Stomach smooth muscle (tissue), 2 donors: ENCODE results near the gene TIRAP.
A peak's percentile ranks its signal among the peaks of the same experiment; 100 is the strongest.
"Not testable (repeated sequence)": the region's sequence is repeated elsewhere in the genome, so short reads cannot be mapped to it uniquely, and the experiment has no call there.

Experiments
- H3K27ac ChIP-seq: one replicate; pipeline ENCODE4 v1.7.0; 2013; ENCODE audit warnings: mild to moderate bottlenecking, low read length, inconsistent platforms
- H3K27me3 ChIP-seq, 2 donors: one replicate each; pipeline ENCODE4 v1.7.0; 2013; ENCODE audit warnings: low read length in 2 of 2; ENCODE audit not compliant: insufficient read depth in 2 of 2, control insufficient read depth in 1 of 2
- H3K36me3 ChIP-seq, 2 donors: one replicate each; pipeline ENCODE4 v1.7.0; 2013; ENCODE audit warnings: low read length in 2 of 2; ENCODE audit not compliant: control insufficient read depth in 2 of 2, insufficient read depth in 2 of 2
- H3K4me1 ChIP-seq: one replicate; pipeline ENCODE4 v1.7.0; 2013; ENCODE audit warnings: low read length; ENCODE audit not compliant: control insufficient read depth, insufficient read depth
- H3K4me3 ChIP-seq, 2 donors: one replicate each; pipeline ENCODE4 v1.7.0; 2013; ENCODE audit warnings: low read length in 2 of 2
- H3K9ac ChIP-seq, 2 donors: one replicate each; pipeline ENCODE4 v1.7.0; 2013; ENCODE audit warnings: low read length in 2 of 2, mild to moderate bottlenecking in 1 of 2
- H3K9me3 ChIP-seq, 2 donors: one replicate each; pipeline ENCODE4 v1.7.0; 2013; ENCODE audit warnings: low read length in 2 of 2; ENCODE audit not compliant: control insufficient read depth in 2 of 2
- donor health status: healthy.
- donor health status: Pancreatic carcinoma.

The TIRAP gene

GRCh38 chr11:126308771-126309170 is 25.9 kb downstream of the TIRAP start:
- H3K36me3 ChIP-seq, H3K4me3 ChIP-seq, H3K27me3 ChIP-seq, H3K27ac ChIP-seq, H3K9me3 ChIP-seq, H3K9ac ChIP-seq: not testable (repeated sequence)
- H3K4me1 ChIP-seq = peaks cover 19% of the 10 kb centered on the region

GRCh38 chr11:126310200-126310991 is 27.5 kb downstream of the TIRAP start:
- no peaks in the 10 kb centered on the region for H3K9me3 ChIP-seq
- H3K27ac ChIP-seq = no peak overlapping the region
- peak overlapping the region in 1 of 2 donors; percentile 36 for H3K9ac ChIP-seq
- peak overlapping the region in 1 of 2 donors; percentile 29 for H3K4me3 ChIP-seq
- peaks cover 0 to 12% of the 10 kb centered on the region in 2 donors for H3K36me3 ChIP-seq
- H3K4me1 ChIP-seq = peaks cover 8% of the 10 kb centered on the region
- no peaks in the 10 kb centered on the region for H3K27me3 ChIP-seq

GRCh38 chr11:126310992-126311310 is 28.1 kb downstream of the TIRAP start:
- Histone ChIP-seq H3K9ac (peak overlapping the region in 1 of 2 donors; percentile 36), H3K9me3 (no peaks in the 10 kb centered on the region), H3K27ac (no peak overlapping the region), H3K4me1 (peaks cover 8% of the 10 kb centered on the region), H3K4me3 (no peak overlapping the region), H3K36me3 (peaks cover 0 to 12% of the 10 kb centered on the region in 2 donors), H3K27me3 (no peaks in the 10 kb centered on the region)

GRCh38 chr11:126311401-126312291 is 28.8 kb downstream of the TIRAP start:
- H3K9me3 ChIP-seq = no peaks in the 10 kb centered on the region
- H3K36me3 ChIP-seq = peaks cover 0 to 12% of the 10 kb centered on the region in 2 donors
- H3K9ac ChIP-seq = no peak overlapping the region
- no peaks in the 10 kb centered on the region for H3K27me3 ChIP-seq
- H3K4me3 ChIP-seq = no peak overlapping the region
- H3K4me1 ChIP-seq = peaks cover 8% of the 10 kb centered on the region
- no peak overlapping the region for H3K27ac ChIP-seq

GRCh38 chr11:126312961-126313360 is 30.1 kb downstream of the TIRAP start:
- H3K9ac ChIP-seq = no peak overlapping the region
- H3K4me1 ChIP-seq = peaks cover 14% of the 10 kb centered on the region
- no peaks in the 10 kb centered on the region for H3K9me3 ChIP-seq
- peaks cover 0 to 11% of the 10 kb centered on the region in 2 donors for H3K36me3 ChIP-seq
- H3K27me3 ChIP-seq = no peaks in the 10 kb centered on the region
- no peak overlapping the region for H3K4me3 ChIP-seq
- no peak overlapping the region for H3K27ac ChIP-seq

GRCh38 chr11:126313826-126314225 is 30.9 kb downstream of the TIRAP start:
- Histone ChIP-seq H3K27ac (no peak overlapping the region), H3K9ac (no peak overlapping the region), H3K4me1 (peaks cover 23% of the 10 kb centered on the region), H3K9me3 (no peaks in the 10 kb centered on the region), H3K27me3 (no peaks in the 10 kb centered on the region), H3K36me3 (peaks cover 0 to 11% of the 10 kb centered on the region in 2 donors), H3K4me3 (no peak overlapping the region)

DNA sequence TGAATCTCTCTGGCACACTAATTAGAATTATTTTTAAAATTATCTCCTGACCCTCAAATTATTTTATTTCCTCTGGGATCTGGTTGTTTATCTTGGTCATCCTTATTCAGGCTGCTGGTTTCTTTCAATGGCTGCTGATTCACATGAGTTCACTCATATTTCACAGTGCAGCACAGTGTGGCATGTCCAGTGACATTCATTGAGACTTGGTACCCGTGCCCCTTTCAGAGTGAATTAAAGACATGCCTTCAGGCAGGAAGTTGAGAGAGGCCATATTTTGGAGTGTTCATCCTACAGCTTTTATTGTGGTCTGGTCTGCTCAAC is 34.5 kb downstream of the TIRAP start:
- no peaks in the 10 kb centered on the region for H3K9me3 ChIP-seq
- H3K27me3 ChIP-seq = no peaks in the 10 kb centered on the region
- peak overlapping the region; percentile 88 for H3K27ac ChIP-seq
- H3K4me1 ChIP-seq = peaks cover 22% of the 10 kb centered on the region
- no peak overlapping the region for H3K9ac ChIP-seq
- peaks cover 0 to 5% of the 10 kb centered on the region in 2 donors for H3K36me3 ChIP-seq
- peak overlapping the region; percentile 31 to 67 for H3K4me3 ChIP-seq

DNA sequence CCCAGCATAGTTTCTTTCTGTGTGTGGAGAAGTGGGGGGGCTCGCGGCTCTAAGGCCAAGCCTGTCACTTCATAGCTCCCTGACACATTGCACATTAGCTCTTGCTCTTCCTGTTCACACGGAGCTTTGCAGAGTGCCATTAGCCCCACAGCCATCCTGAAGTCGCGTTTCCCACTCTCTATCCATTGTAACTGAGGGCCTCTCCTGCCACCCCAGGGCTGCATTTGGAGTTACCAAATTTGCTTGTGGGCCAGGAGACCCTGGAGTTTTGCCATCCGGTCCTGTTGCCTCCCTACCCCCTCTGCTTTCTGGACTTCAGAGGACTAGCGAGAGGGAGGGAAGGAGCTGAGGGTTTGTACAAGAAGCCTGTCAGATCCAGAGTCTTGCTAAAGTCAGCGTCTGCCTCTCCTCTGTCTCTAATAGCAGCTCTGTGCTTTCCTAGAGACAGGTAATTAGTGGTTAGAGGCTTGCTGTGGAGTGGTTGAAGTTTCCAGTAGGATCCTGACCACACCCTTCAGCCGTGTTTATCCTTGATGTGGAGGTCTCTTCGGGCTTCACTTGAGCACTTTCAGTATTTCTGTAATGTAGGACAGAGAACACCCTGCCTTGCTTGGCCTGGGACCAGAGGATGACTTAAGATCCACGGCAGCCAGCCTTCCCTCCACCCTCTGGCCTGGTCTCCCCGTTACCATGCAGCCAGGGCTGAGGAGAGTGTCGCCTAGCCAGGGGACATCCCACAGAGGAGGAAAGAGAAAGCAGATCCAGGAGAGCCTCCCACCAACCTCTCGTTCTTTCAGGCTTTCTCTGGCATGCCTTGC is 35.1 kb downstream of the TIRAP start:
- peaks cover 0 to 4% of the 10 kb centered on the region in 2 donors for H3K36me3 ChIP-seq
- H3K4me1 ChIP-seq = peaks cover 22% of the 10 kb centered on the region
- H3K4me3 ChIP-seq = peak overlapping the region; percentile 31 to 67
- H3K9ac ChIP-seq = peak overlapping the region; percentile 20 to 68
- peak overlapping the region; percentile 88 for H3K27ac ChIP-seq
- no peaks in the 10 kb centered on the region for H3K27me3 ChIP-seq
- H3K9me3 ChIP-seq = no peaks in the 10 kb centered on the region

DNA sequence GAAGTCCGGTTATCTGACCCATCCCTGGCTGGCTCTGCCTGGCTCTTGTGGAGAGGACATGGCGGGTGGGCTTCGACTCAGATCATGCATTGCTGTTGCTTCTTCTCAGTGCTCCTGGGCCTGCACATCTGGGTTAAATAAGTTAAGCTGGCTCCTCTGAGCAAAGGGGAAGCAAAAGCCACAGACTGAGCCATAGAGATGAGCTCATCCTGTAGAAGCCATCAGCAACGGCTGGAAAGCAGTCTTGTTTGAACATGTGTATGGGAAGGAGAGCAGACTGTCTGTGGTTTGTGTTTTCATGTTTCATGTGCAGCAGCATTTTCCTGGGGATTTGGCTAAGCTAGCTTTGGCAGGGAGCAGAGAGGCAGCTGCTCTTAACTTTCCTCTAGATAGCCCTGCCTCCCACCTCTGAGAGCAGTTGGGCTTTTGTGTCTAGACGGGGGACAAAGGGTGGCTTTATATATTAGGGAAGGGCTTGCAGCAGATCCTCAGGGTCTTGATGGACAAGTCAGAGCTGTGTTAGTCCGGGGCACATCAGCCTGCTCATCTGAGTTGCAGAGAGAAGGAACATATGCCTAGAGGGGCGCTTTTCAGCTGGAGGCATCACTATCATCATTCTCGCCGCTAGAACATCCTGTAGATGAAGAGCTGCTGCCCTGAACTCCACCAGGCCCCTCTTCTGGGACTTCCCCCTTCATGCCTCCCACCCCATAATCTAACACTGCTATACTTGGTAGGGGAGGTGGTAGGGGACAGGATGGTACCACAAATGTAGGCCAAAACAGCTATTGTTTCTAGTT is 35.9 kb downstream of the TIRAP start:
- Histone ChIP-seq H3K27ac (peak overlapping the region; percentile 88), H3K4me3 (peak overlapping the region; percentile 31 to 67), H3K36me3 (peaks cover 0 to 3% of the 10 kb centered on the region in 2 donors), H3K4me1 (peaks cover 22% of the 10 kb centered on the region), H3K9me3 (no peaks in the 10 kb centered on the region), H3K27me3 (no peaks in the 10 kb centered on the region), H3K9ac (peak overlapping the region in 1 of 2 donors; percentile 68)

DNA sequence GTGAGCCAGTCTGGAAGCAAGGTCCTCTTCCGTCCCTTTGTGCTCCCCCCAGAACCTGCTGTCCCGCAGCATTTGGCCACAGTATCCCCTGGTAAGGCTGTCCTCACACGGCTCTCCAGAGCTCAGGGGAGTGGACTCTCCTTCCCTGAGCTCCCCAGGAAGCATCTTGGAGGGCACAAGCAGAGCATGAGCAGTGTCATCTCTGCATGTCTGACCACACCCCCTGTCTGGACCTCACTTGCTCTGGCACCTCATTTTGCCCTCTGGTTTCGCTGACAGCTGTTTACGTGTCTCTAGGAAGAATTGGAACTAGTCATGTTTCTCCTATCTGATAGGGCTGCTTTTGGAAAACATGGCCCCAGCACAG is 36.5 kb downstream of the TIRAP start:
- Histone ChIP-seq H3K27ac (peak overlapping the region; percentile 88), H3K9ac (no peak overlapping the region), H3K4me1 (peaks cover 22% of the 10 kb centered on the region), H3K36me3 (no peaks in the 10 kb centered on the region), H3K9me3 (no peaks in the 10 kb centered on the region), H3K4me3 (peak overlapping the region in 1 of 2 donors; percentile 67), H3K27me3 (no peaks in the 10 kb centered on the region)
